NCI-H510A treated with DMSO at 0.1 percent for 48 hours (cell line): ENCODE results near the gene RTN3.
"Not testable (repeated sequence)": the region's sequence is repeated elsewhere in the genome, so short reads cannot be mapped to it uniquely, and the experiment has no call there.

ENCODE experiments used
- DNase-seq: peaks from one replicate; lab custom pipeline; 2025; lab: John Stamatoyannopoulos, UW

The RTN3 gene, protein sequence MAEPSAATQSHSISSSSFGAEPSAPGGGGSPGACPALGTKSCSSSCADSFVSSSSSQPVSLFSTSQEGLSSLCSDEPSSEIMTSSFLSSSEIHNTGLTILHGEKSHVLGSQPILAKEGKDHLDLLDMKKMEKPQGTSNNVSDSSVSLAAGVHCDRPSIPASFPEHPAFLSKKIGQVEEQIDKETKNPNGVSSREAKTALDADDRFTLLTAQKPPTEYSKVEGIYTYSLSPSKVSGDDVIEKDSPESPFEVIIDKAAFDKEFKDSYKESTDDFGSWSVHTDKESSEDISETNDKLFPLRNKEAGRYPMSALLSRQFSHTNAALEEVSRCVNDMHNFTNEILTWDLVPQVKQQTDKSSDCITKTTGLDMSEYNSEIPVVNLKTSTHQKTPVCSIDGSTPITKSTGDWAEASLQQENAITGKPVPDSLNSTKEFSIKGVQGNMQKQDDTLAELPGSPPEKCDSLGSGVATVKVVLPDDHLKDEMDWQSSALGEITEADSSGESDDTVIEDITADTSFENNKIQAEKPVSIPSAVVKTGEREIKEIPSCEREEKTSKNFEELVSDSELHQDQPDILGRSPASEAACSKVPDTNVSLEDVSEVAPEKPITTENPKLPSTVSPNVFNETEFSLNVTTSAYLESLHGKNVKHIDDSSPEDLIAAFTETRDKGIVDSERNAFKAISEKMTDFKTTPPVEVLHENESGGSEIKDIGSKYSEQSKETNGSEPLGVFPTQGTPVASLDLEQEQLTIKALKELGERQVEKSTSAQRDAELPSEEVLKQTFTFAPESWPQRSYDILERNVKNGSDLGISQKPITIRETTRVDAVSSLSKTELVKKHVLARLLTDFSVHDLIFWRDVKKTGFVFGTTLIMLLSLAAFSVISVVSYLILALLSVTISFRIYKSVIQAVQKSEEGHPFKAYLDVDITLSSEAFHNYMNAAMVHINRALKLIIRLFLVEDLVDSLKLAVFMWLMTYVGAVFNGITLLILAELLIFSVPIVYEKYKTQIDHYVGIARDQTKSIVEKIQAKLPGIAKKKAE

DNA sequence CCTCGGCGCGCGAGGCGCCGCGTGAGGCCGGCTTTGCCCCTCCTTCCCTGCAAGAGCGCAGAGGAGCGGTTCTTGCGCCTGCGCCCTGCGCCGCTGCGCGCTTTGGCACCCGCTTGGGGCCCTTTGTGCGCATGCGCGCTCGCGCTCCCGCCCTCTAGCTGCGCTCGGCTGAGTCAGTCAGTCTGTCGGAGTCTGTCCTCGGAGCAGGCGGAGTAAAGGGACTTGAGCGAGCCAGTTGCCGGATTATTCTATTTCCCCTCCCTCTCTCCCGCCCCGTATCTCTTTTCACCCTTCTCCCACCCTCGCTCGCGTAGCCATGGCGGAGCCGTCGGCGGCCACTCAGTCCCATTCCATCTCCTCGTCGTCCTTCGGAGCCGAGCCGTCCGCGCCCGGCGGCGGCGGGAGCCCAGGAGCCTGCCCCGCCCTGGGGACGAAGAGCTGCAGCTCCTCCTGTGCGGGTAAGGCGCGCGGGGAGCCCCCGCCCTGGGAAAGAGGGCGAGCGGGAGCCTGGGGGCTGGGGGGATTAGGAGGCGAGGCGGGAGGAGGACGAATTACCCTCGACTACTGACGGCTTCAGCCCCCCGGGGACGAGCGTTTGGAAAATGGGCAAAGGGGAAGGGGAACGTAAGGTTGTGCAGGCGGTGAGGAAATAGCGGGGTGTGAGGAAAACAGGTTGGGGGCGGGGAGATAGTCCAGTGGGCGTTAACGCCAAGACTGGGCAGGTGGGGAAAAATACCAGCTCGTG is at the start of gene RTN3:
Gene RTN3, plus strand, starts transcription at position 180 of the 745 bp plus-strand sequence. Its CDS starts 137 bp downstream, at position 317.
- peak; percentile 97 for DNase-seq

DNA sequence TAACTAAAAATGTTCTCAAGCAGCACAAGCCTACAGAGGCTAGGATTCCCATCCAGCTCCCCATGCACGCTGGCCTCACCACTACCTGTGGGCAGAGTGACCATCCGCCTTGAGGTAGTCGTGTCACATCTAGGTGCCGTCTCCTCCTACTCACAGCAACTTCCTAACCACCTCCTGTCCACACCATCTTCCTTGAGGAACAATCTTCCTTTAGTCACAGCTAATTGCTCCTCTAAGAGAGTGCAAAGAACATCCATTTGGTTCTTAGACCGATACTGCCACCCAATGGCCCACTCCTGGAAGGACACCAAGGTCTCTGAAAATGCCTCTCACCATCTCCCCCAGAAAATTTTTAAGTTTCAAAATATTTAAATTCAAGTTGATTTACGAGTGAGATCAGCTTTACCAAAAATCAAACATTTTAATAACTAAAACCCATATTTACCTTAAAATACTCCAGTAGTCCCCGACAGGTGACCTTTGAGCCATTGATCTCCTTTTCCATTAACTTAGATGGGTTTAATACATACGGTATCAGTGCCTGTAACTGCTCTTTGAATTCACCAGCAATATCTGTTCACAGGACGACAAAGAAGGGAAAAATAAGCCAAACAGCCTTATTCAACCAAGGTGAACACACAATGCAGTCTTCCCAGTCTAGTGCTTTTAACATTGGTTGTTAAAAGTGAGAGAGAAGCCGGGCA is 45.4 kb upstream of the RTN3 start:
- DNase-seq, result peak; percentile 15

DNA sequence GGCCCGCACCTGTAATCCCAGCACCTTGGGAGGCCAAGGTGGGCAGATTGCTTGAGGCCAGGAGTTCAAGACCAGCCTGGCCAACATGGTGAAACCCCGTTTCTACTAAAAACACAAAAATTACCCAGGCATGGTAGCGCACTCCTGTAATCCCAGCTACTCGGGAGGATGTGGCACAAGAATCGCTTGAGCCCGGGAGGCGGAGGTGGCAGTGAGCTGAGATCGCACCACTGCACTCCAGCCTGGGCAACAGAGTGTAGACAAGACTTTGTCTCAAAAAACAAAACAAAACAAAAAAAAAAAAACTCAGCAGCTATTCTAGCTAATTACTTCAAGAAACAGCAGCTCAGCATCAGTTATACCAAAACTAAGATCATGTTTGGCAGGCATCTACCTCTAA is 42.9 kb upstream of the RTN3 start:
- not testable (repeated sequence) for DNase-seq

DNA sequence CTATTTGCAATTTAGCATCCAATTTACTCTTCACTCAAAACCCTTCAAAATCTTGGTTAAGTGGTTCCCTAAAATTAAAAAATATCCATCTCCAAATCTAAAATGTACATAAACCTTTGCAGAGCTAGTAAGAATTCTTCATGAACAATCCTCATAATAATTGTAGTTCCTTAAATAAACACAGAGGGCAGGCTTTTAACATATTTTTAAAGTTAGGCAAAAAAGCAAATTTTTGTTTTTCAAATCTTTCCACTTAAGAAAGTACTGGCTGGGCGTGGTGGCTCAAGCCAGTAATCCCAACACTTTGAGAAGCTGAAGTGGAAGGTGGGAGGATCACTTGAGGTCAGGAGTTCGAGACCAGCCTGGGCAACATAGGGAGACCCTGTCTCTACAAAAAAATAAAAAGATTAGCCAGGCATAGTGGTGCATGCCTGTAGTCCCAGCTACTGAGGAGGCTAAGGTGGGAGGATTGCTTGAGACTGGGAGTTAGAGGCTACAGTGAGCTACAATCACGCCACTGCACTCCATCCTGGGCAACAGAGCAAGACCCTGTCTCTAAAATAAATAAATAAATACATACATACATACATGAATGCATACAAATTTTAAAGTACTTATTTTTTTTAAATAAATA is 42.0 kb upstream of the RTN3 start:
- no peak for DNase-seq

DNA sequence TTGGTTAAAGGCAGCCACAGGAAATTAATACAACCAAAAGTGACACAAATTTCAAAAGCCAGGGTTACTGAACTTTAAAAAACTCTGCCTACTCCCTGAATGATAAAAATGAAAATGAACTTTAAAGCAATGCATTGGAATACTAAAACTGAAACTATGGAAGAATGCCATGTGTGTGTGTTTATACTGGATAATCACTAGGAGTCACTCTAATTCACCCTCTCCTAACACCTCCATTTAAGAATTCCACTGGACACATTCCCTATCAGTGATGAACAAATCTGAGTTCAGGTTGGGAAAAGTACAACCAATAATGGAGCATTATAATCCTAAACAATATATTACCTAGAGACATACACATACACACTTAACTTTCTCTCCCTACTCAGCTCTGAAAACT is 39.6 kb upstream of the RTN3 start:
- DNase-seq, result no peak

DNA sequence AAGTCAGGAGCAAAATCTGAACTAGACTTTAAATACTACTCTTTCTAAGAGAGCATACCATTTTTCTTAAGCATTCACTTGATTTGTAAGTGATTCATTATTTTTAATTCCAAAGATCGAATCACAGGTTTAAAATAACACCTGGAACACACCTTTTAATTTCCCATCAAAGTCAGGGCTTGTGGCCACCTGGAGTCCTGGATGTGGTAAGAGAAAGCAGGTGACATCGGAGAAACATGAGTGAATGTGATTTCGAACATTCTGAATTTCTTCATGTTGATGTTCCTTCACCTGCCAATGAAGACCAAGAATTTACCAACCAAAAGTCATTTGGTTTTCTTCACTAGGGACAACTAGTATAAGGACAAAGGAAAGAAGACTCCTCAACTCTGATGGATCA is 38.1 kb upstream of the RTN3 start:
- DNase-seq, result no peak

DNA sequence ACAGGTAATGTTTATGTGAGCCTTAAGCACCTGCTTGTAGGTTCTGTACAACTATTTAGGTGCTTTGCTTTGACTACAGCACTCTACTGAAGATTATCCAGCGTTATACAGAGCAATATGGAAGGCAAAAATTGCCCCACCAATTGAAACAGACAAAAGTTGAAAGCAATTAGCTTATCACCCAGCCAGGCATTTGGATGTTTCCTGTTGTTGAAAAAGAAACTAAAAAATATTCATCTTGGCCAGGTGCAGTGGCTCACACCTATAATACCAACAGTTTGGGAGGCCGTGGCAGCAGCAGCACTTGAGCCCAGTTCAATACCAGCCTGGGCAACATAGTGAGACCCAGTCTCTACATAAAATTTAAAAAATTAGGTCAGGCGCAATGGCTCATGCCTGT is 28.6 kb upstream of the RTN3 start:
- no peak for DNase-seq

DNA sequence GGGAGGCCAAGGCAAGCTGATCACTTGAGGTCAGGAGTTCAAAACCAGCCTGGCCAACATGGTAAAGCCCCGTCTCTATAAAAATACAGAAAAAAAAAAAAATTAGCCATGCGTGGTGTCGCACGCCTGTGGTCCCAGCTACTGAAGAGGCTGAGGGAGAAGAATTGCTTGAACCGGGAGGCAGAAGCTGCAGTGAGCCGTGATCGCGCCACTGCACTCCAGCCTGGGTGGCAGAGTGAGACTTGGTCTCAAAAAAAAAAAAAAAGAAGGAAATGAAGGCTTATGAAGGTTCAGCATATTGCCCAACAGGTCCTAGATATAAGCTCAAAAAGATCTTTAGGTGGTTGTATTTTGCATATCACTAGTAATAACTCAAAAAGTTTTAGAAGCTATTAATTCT is 20.3 kb upstream of the RTN3 start:
- no peak for DNase-seq

DNA sequence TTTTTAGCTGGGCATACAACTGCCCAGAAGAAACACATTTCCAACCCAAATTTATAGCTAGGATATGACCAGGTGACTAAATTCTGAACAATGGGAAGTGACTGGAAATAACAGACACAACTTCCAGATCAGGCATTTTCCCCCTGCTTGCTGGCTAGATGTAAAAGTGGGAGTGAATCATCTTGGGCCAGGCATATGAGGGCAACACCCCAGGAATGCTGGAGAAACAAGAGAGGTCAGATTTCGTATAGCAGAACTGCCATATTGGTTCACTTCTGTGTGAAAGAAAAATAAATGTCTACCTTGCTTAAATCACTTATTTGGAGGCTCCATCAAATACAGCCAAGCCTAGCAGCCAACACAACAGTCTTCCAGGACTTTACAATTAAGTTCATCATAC is 17.5 kb upstream of the RTN3 start:
- DNase-seq, result no peak

DNA sequence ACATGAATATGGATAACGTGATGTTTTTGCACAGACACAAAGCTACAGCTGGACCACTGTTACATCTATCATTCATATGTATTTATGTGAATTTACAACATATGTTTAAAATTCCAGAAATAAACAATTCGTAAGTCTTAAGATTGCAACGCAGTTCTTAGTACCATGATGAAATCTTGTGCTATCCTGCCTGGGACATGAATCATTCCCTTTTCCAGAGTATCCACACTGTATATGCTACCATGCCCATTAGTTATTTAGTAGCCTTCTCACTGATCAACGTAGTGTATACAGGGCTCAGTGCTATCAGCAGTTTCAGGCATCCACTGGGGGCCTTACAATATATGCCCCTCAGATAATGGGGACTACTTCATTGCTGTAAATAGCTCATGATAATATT is 14.4 kb upstream of the RTN3 start:
- no peak for DNase-seq

DNA sequence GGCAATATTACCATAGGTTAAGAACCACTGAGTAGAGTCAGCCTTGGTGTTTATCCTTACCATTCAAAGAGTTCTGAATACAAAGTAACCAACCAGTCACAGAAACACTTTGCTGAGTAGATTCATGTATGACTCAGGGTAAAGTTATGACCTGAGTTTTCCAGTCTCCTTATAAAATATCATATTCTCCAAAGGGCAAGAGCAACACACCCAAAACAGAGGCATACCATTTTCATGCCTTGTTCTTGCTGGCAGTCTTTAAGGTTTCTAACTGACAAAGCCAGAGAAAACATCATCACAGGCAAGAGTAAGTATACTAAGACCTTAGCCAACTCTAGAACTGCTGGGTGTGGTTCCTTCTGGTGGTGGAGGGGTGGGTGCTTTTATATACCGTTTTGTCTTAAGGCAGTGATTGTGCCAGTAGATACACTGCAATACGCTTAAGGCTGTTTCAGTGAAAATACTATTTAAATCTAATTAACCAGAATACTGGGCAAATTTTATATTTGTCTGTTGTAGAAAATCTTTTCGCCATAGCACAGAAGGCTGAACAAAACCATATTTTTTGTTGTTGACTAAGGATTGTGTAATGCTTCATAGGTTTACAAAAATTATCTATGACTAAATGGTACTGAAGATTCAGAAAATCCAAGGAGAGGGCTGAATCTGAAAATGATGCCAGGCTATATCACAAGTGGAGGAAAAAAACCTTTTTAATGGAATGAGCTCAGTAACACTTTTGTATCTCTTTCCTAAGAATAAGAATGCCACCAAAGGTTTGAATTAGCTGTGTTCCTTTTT is 13.1 kb upstream of the RTN3 start:
- no peak for DNase-seq

DNA sequence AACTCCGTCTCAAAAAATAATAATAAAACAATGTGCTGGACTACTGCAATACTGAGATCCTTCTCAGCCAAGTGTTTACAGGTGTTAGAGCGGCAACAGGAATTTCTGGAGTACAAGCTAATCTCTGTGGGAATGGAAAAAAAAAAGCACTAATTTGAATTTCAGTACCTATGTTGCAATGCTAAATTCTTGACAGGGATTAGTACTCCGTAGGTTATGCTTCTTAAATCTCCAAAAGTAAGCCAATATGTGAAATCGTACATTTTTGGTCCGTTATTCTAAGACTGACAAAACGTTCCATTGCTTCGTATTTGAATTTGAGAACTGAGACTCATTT is 11.2 kb upstream of the RTN3 start:
- DNase-seq, result no peak

DNA sequence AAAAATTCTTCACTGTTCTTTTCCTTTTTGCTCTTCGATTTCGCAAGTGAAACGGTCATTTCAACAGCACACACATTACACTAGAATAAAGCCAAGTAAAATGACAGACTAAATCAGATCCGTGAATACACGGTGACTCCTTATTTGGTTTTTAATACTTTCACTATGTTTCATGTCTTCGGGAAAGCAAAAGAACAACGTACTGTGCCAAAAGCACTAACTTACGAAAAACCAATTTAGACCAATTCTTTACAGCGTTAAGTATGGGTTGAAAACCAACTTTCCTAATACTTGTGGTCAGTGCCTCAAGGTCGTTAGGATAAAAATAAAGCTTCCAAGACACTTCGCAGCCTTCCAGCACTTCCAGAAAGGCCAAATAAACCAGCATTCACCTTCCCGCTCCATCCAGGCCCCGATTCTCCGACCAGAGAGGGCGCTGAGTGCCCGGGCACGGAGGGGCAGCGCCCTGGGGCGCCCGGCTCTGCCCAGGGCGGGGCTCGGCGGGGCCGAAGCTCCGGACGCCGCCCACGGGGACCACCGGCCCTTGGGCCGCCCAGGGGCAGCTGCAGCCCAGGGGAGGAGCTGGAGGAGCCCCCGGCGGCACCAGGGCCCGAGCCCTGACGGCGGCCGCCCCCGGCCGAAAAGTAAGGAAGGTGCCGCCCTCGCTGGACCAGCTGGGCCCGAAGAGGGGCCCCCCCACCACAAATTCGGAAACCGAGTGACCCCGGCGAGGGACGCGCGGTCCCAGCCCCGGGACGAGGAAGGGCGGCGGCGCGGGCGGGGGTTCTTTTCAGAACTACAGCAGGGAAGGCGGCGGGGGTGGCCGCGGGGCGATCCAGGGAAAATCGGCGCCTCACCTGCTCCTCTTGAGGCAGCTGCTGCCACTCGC is 10.6 kb upstream of the RTN3 start:
- DNase-seq, result peak; percentile 47

DNA sequence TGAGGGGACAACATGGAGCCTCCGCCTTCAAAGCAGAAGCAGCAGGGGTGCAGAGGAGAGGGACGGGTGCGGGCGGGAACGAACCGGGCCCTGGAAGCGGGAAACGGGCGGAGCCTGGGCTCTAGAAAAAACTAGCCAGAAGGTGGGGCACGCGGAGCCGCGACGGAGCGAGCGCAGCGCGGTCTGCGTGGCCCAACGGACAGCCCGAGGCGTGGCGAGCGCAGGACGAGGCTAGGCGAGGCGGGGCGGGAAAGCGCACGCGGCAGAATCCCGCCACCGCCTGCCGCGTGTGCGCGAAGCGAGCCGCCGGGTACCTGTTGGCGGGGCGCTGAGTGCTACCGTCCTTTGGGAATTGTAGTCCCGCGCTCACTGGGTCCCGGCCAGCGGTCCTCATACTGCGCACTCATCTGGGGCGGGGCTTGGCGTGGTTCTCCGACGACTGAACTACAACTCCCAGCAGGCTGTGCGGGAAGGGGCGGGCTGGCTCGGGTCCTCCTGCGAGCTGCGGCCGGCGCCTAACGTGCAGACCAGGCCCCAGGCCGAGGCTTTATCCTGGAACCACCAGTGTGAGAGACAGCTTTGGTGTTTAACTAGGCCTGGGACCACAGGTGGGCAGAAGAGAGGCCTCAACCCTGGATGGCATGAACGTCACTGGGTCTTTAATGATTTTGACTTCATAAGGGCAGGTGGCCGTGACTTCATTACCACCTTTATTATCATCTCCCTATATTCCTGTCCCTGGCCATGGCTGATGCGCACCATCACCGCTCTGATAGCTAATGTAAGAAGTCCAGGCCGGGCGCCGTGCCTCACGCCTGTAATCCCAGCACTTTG is 9.8 kb upstream of the RTN3 start, which contains the start of gene ATL3:
Gene ATL3, minus strand, starts transcription at position 55 of the 834 bp plus-strand sequence. Its CDS starts 41 bp downstream, at position 14.
- DNase-seq, result peak; percentile 97

DNA sequence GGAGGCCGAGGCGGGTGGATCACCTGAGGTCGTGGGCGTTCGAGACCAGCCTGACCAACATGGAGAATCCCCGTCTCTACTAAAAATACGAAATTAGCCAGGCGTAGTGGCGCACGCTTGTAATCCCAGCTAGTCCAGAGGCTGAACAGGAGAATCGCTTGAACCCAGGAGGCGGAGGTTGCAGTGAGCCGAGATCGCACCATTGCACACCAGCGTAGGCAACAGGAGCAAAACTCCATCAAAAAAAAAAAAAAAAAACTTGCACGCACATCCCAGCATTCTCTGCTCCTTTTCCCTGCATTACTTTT is 9.2 kb upstream of the RTN3 start:
- DNase-seq, result no peak

DNA sequence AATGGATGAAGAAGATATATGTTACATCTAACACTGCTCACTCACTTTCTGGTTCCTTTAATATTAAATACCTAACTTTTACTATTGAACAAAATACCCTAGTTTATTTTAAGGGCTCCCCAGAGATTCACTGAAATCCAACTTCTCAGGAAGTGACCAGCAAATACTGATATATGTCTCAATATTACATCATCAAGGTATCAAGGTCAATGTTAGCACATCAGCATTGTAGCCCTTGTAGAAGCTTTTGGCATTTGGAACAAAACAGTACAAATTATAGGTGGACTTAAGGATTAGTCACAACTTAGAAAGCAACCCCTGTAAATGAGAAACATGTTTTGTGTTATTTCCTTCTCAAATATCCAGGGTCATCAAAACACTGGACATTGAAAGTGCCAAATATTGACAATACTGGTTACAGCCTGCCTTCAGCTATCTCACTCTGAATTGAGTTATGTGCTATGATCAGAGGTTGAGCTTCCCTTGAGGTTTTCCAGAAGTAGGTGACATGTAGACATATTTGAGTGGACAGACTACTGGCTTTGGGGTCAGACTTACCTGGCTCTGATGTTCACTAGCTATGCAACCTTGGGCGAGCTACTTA is 8.3 kb upstream of the RTN3 start:
- no peak for DNase-seq

DNA sequence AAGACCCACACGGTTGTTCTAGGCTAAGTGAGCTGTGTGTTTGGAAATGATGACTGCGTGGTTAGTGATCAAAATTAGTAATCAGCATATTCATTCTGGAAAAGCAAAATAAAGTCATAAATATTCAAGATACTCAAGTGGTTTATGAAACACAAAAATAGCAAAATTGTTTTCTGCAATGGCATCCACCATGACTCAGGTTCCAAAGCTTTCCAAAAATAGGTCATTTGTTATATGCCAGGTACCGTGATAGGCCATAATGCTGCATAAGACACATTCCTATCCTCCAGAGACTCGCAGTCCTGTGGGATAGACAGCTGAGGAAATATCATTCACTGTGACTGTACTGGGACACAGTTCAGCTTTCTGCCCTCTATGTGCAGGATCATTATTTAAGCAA is 7.7 kb upstream of the RTN3 start:
- no peak for DNase-seq

DNA sequence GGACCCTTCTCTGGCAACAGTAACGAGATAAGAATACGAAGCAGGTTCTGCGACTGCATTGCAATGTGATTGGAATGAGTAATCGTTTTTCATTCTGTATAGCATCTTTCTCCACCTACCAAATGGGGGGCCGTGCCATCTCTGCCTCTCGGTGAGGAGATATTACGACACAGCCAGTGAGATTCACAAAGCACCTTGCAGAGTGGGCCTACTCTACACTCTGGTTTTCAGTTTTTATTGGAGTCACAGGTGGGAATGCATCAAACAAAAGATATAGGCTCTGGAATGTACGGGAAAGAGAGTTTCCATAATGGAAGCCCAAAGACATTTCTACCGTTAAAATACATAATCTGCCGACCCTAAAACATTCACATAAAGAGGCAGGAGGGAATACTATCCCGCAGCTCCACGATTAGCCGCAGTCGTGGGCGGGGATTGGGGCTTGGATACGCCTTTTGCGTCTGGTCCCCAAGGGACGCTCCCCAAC is 423 bp upstream of the RTN3 start:
- DNase-seq, result peak; percentile 91
